GM19324 (cell line): ENCODE results near the gene KIT.

Experiments used
- ATAC-seq: cut with Tn5 transposase; IDR thresholded peaks from one replicate; pipeline ENCODE4 v1.9.1; 2021; ENCODE audit warnings: mild to moderate bottlenecking, moderate library complexity; ENCODE audit not compliant: unreplicated experiment, low FRiP score

The KIT gene

DNA sequence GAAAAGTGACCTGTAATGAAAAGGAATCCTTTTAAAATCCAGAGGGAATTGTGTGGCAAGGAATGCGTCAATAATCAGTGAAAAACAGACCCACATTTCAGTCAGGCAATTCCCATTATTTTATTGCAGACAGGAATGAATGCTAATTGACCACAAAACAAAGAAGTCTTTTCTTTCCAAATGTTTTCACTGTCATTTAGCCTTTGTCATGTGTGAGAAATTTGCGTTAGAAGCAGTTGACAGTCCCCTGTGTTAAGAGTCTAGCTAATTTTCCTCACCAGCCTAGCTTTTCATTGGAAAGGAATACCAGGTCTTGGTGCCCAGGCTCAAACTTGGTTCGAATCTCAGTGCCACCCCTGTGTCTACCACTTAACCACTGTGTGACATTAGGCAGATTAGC is 83.4 kb downstream of the KIT start:
- no peak for ATAC-seq

- no peak for ATAC-seq
Measured at GRCh38 chr4:54742636-54743399, 85.1 kb downstream of the KIT start.

DNA sequence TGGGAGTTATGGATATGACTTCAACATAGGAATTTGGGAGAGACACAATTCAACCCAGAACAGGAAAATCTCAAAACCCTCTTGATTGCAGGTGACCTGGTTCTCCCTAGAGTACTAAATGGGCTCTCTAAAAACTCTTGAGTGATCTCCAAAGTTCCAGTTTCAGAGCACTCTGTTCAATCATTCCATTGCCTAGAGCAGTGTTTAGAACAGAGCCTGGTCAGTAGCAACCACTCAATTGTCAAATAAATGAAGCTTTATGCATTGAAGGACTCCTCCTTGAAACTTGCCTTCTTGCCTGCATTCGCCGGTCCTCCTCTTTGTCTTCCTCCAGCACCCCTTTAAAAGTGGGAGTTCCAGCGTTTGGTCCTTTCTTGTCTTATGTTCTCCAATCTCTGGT is 85.8 kb downstream of the KIT start:
- no peak for ATAC-seq

DNA sequence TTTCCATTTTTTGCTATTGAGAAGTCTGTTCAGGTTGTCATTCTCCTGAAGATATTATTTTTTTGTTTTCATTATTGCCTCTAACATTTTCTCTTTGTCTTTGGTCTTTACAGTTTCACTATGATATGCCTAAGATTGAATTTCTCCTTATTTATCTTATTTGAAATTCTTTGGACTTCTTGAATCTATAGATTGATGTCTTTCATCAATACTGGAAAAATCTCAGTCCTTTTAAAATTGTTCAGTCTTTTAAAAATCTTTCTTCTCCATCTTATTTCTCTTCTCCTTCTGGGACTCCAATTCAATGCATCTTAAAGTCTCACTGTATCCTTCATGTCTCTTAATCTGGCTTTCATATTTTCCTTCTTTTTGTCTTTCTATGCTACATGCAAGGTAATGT is 86.7 kb downstream of the KIT start:
- no peak for ATAC-seq

DNA sequence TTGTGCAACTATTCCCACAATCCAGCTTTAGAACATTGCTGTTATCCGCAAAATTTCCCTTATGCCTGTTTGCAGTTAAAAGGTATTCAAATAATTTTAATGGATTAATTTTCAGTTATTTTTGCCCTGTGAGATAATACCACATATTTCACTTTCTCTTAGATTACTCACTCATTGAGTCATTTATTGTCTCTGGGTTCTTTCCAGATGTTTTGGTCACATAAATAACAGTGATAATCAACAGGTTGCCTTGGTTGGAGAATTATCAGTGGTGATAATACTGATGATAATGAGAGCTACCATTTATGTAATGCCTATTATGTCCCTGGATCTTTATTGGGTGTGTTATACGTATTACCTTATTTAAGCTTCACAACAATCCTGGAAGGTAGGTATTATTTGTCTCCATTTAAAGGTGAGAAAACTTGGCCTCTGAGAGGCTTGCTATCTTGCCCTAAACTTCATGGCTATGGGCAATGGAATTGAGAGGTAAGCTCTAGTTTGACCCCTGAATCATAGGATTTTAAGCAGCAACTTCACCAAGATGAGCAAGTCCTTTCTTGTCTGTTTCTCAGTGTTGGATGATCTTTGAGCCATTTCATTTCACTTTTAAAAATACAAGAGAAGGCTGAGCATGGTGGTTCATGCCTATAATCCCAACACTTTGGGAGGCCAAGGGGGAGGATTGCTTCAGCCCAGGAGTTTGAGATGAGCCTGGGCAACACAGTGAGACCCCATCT is 87.4 kb downstream of the KIT start:
- no peak for ATAC-seq

DNA sequence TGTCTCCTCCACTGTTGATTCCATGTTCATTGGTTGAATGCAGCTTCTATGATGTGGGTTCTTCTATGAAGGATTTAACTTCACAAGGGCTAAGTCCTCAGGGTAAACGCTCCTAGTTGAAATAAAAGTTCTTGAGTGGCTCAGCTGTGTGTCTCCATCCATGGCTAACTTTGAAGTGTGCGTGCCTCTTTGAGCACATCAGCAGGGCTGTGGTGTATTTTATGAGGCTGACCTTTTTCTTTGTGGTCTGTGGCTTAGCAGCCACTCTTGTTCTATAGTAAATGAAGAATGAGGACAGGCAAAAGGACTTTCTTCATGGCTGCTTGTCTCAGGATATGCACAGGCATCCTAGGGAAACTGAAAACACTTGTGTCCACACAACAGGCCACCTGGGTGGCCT is 88.5 kb downstream of the KIT start:
- no peak for ATAC-seq

GRCh38 chr4:54750341-54750740 is 92.6 kb downstream of the KIT start:
- no peak for ATAC-seq

DNA sequence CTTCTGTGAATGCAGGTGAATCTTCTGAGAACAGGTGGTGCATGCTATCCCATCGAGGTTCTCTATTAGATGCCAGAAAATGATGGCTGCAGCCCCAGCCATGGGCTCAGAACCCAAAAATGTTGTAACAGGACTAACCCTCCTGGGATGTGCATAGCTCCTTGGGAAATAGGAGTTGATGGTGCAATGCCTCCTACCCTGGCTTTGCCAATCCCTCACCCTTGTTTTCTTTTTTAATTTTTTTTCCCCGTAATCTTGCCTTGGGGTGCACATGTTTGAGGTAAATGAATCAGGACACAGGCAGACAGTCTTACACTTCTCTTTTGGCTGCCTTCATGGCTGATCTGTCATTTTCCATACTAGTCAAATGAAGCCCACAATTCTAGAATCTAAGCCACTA is 96.6 kb downstream of the KIT start:
- no peak for ATAC-seq

DNA sequence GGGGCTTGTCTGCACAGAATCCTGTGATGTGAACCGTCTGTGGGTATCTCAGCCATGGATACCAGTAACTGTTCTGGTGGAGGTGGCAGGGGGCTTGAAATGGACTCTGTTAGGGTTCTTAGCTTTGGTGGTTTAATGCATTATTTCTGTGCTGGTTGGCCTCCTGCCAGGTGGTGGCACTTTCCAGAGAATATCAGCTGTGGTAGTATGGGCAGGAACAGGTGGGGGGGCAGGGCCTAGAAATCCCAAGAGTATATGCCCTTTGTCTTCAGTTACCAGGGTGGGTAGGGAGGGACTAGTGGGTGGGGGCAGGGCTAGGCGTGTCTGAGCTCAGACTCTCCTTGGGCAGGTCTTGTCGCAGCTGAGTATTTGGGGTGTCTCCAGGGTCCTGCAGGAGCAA is 106.7 kb downstream of the KIT start:
- ATAC-seq = no peak

GRCh38 chr4:54767376-54767775 is 109.6 kb downstream of the KIT start:
- ATAC-seq = no peak

- ATAC-seq = no peak
Measured at GRCh38 chr4:54773022-54773421, 115.3 kb downstream of the KIT start.

DNA sequence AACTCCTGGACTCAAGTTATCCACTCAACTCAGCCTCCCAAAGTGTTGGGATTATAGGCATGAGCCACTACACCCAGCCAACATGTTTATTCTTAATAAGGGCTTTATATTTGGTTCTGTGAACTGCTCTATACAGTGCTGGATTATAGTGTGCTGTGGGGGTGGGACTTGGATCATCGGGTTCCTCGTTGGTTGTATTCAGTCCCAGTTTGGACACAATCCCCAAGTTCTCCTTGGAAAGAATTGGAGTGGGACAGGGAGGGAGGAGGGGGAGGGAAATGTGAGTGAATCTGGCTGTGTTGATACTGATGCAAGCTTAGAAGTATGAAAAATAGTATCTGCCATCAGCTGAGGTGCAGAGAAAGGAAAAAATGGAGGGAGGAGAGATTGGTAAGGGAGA is 121.3 kb downstream of the KIT start:
- ATAC-seq = no peak

- ATAC-seq = no peak
Measured at GRCh38 chr4:54779476-54780148, 121.9 kb downstream of the KIT start.

DNA sequence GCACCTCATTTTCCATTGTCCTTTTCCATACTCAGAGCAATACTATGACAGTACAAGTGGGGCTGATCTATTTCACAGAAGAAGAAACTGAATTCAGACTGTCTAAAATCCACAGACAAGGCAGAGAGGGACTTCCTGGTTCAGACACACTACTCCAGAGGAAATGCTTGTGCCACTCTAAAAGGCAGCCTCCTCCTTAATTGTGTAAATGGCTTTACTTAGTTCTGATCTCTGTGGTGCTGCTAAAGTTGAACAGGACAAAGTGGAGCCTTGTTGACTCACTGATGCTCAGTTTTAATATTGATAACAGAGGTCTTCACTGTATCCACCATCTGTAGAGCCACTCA is 122.4 kb downstream of the KIT start:
- ATAC-seq = no peak

- no peak for ATAC-seq
Measured at GRCh38 chr4:54781756-54782155, 124.0 kb downstream of the KIT start.

DNA sequence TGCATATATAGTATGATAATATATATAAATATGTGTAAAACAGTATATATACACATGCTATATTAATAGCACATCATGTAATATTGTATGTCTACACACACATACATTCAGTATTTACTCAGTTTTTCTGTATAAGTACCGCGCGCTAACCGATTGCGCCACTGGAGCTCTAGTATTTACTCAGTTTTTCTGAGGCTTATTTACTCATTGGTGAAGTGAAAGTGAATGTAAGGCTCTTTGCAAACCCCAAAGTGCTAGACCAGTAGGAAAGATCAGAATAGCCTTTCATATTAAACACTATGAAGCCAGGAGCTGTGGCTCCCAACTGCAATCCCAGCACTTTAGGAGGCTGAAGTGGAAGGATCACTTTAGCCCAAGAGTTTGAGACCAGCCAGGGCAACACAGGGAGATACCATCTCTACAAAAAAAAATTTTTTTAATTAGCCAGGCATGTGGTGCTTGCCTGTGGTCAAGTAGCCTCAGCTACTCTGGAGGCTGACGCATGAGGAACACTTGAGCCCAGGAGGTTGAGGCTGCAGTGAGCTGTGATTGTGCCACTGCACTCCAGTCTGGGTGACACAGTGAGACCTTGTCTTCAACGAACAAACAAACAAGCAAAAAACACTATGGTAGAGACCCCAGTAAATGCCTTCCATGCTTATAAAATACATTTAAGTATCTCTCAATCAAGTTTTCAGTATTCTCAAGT is 125.8 kb downstream of the KIT start:
- no peak for ATAC-seq

- ATAC-seq = no peak
Measured at GRCh38 chr4:54784161-54784671, 126.5 kb downstream of the KIT start.
